ENCODE data around the gene ATG7.
"Not testable (repeated sequence)": the region's sequence is repeated elsewhere in the genome, so short reads cannot be mapped to it uniquely, and the experiment has no call there.

GRCh38 chr3:11526121-11526520, 253.9 kb downstream of the ATG7 start:
- TF ChIP-seq POLR2AphosphoS5 (IDR thresholded peaks at IDR 0.05; ENCODE audit: low read depth, low read length); POLR2A (IDR thresholded peaks at IDR 0.05; ENCODE audit: low read depth, low read length); TAF1 (IDR thresholded peaks at IDR 0.05; ENCODE audit: borderline replicate concordance, low read depth, low read length): not testable (repeated sequence)

Data from GM12892 (cell line).